ENCODE results near the gene TBC1D30.

The TBC1D30 gene

GRCh38 chr12:64780132-64780530, 44.3 kb upstream of the TBC1D30 start:
- H3K9me3 ChIP-seq (ENCODE audit: control insufficient read depth, insufficient read depth, low read length) = no peaks in the 10 kb centered on the region
- H3K4me3 ChIP-seq (ENCODE audit: low read length) = peak overlapping the region; percentile 55
- peak overlapping the region; percentile 63 for H3K4me2 ChIP-seq (ENCODE audit: low read length)
- H3K27me3 ChIP-seq (ENCODE audit: control insufficient read depth, low read length) = peaks cover 63% of the 10 kb centered on the region
- H3K27ac ChIP-seq (ENCODE audit: low read depth, low read length) = no peak overlapping the region
- H4K20me1 ChIP-seq (ENCODE audit: control insufficient read depth, insufficient read depth, low read depth, low read length) = no peaks in the 10 kb centered on the region
- peaks cover 23% of the 10 kb centered on the region for H3K4me1 ChIP-seq (ENCODE audit: control insufficient read depth, low read length)
- TF ChIP-seq EZH2phosphoT487 (IDR thresholded peaks at IDR 0.05; ENCODE audit: borderline replicate concordance, low read length) (no peak), CTCF (IDR thresholded peaks at IDR 0.05; ENCODE audit: low read depth, low read length, poor library complexity, severe bottlenecking) (no peak)
- no peaks in the 10 kb centered on the region for H3K36me3 ChIP-seq (ENCODE audit: control insufficient read depth, low read length)
- peaks cover 8% of the 10 kb centered on the region; the same call in 1 of the 2 replicates for H3F3A ChIP-seq (ENCODE audit: control insufficient read depth, insufficient read depth)
- no peaks in the 10 kb centered on the region for H3K79me2 ChIP-seq (ENCODE audit: control insufficient read depth, low read length)
- H3K9me2 ChIP-seq (replicated peaks; ENCODE audit: control insufficient read depth, low read length) = no peaks in the 10 kb centered on the region

GRCh38 chr12:64780531-64781279, 43.7 kb upstream of the TBC1D30 start:
- no peak for TF ChIP-seq CTCF (IDR thresholded peaks at IDR 0.05; ENCODE audit: low read depth, low read length, poor library complexity, severe bottlenecking)
- TF ChIP-seq EZH2phosphoT487 (IDR thresholded peaks at IDR 0.05; ENCODE audit: borderline replicate concordance, low read length) = peak; percentile 77; the same call in 1 of the 2 replicates
- Histone ChIP-seq H3K9me3 (ENCODE audit: control insufficient read depth, insufficient read depth, low read length) (no peaks in the 10 kb centered on the region), H3K36me3 (ENCODE audit: control insufficient read depth, low read length) (no peaks in the 10 kb centered on the region), H3K4me1 (ENCODE audit: control insufficient read depth, low read length) (peaks cover 23% of the 10 kb centered on the region), H3K27me3 (ENCODE audit: control insufficient read depth, low read length) (peaks cover 63% of the 10 kb centered on the region), H3K4me3 (ENCODE audit: low read length) (peak overlapping the region; percentile 55), H3F3A (ENCODE audit: control insufficient read depth, insufficient read depth) (peaks cover 8% of the 10 kb centered on the region; the same call in 1 of the 2 replicates), H4K20me1 (ENCODE audit: control insufficient read depth, insufficient read depth, low read depth, low read length) (no peaks in the 10 kb centered on the region), H3K9me2 (replicated peaks; ENCODE audit: control insufficient read depth, low read length) (no peaks in the 10 kb centered on the region), H3K27ac (ENCODE audit: low read depth, low read length) (no peak overlapping the region), H3K4me2 (ENCODE audit: low read length) (peak overlapping the region; percentile 63), H3K79me2 (ENCODE audit: control insufficient read depth, low read length) (no peaks in the 10 kb centered on the region)

GRCh38 chr12:64781280-64782190, 42.9 kb upstream of the TBC1D30 start:
- Histone ChIP-seq H4K20me1 (ENCODE audit: control insufficient read depth, insufficient read depth, low read depth, low read length) (no peaks in the 10 kb centered on the region), H3K36me3 (ENCODE audit: control insufficient read depth, low read length) (no peaks in the 10 kb centered on the region), H3F3A (ENCODE audit: control insufficient read depth, insufficient read depth) (peaks cover 8% of the 10 kb centered on the region; the same call in 1 of the 2 replicates), H3K79me2 (ENCODE audit: control insufficient read depth, low read length) (no peaks in the 10 kb centered on the region), H3K4me2 (ENCODE audit: low read length) (peak overlapping the region; percentile 63), H3K9me3 (ENCODE audit: control insufficient read depth, insufficient read depth, low read length) (no peaks in the 10 kb centered on the region), H3K9me2 (replicated peaks; ENCODE audit: control insufficient read depth, low read length) (no peaks in the 10 kb centered on the region), H3K27me3 (ENCODE audit: control insufficient read depth, low read length) (peaks cover 57% of the 10 kb centered on the region), H3K27ac (ENCODE audit: low read depth, low read length) (no peak overlapping the region), H3K4me3 (ENCODE audit: low read length) (peak overlapping the region; percentile 55), H3K4me1 (ENCODE audit: control insufficient read depth, low read length) (peaks cover 23% of the 10 kb centered on the region)
- TF ChIP-seq EZH2phosphoT487 (IDR thresholded peaks at IDR 0.05; ENCODE audit: borderline replicate concordance, low read length) (no peak), CTCF (IDR thresholded peaks at IDR 0.05; ENCODE audit: low read depth, low read length, poor library complexity, severe bottlenecking) (no peak)

Measured in DOHH2 (cell line).